Measurements from ENCODE around the gene AHCYL1. TPM values are rescaled to one million over a fixed set of nuclear protein-coding genes. Genes with fewer than 3 reads are reported as not detected.
"Not testable (repeated sequence)": the region's sequence is repeated elsewhere in the genome, so short reads cannot be mapped to it uniquely, and the experiment has no call there.

AHCYL1 gene
- 100 to 1,000 TPM; 108 to 126 (median 118) TPM for polyA plus RNA-seq (ENCODE audit: insufficient read length in 4 of 4)

DNA sequence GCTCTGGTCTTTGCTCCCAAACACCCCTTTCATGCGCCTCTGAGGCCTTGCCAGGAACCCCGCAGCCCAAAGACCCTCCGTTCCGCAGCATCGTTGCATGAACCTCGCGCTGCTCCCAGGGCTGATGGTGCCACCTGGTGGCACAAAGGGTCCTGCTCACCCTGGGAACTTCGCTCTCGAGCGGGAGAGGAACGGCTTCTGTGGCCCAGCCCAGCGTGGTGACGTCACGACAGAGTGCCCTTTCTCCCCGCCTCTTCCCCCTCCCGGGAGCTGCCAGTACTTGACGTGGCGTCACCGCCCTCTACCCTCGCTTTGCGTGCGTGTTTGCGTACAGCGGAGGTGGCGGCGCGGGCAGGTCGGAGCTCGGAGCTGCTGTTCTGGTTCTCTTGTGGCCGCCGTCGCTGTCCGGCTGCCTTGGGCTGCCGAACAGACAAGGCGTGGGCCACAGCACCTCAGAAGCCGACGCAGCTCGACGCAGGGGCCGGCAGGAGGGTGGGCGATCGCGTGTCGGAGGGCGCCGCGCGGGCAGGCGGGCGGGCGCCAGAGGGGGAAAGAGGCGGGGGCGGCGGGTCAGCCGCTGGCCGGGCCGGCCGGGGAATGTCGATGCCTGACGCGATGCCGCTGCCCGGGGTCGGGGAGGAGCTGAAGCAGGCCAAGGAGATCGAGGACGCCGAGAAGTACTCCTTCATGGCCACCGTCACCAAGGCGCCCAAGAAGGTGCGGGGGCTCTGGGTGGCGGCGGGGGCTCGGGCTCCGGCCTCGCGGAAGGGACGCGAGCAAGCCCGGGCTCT, at the start of gene AHCYL1:
Gene AHCYL1, plus strand, starts transcription at position 310 of the 791 bp plus-strand sequence. Its CDS starts 288 bp downstream, at position 598.
- peak; percentile 97 to 99 (median 98) for DNase-seq (ENCODE audit: low read depth in 4 of 4, low spot score in 3 of 4)

GRCh38 chr1:109935451-109935900, 49.1 kb upstream of the AHCYL1 start:
- DNase-seq (ENCODE audit: low read depth in 4 of 4, low spot score in 3 of 4), result no peak

- DNase-seq (ENCODE audit: low read depth in 4 of 4, low spot score in 3 of 4), result no peak
Observed at GRCh38 chr1:109937738-109938137, 46.8 kb upstream of the AHCYL1 start.

GRCh38 chr1:109938556-109938955, 46.0 kb upstream of the AHCYL1 start:
- DNase-seq (ENCODE audit: low read depth in 4 of 4, low spot score in 3 of 4), result no peak

DNA sequence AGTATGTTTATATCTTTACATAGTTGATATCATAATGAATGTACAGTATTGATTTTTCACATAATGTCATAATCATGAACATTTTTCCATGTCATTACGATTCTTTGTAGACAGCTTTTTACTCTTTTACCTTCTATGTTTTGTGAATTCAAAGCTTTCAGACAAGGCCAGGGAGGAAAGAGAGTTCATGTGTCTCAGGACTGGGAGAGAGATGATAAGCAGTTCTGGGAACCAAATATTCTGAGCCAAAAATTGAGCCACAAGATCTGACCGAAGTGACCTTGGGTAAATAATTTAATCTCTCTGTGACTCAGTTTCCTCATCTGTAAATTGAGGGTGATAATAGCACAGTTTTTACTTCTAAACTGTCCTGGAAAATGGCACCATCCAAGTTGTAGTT, 42.1 kb upstream of the AHCYL1 start:
- DNase-seq (ENCODE audit: low read depth in 4 of 4, low spot score in 3 of 4), result no peak

DNA sequence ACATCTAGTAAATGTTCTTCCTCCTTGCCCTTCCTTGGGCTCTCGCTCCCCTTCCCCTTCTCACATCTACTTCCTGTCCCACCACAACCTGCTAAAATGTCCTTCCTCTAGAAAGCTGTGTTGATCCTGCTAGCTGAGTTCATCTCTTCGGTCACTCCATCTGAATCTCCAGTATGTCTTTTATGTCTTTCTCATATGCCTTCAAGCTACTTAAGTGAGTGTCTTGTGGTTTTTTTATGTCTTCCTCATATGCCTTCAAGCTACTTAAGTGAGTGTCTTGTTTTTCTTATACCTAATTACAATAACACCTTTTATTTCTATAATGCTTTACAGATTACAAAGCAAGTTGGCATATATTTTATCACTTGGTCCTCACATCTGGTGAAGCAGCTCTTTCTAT, 40.0 kb upstream of the AHCYL1 start:
- no peak for DNase-seq (ENCODE audit: low read depth in 4 of 4, low spot score in 3 of 4)

- no peak for DNase-seq (ENCODE audit: low read depth in 4 of 4, low spot score in 3 of 4)
Observed at GRCh38 chr1:109946511-109946910, 38.1 kb upstream of the AHCYL1 start.

GRCh38 chr1:109947582-109948284, 36.8 kb upstream of the AHCYL1 start:
- no peak for DNase-seq (ENCODE audit: low read depth in 4 of 4, low spot score in 3 of 4)

GRCh38 chr1:109948285-109948630, 36.3 kb upstream of the AHCYL1 start:
- no peak for DNase-seq (ENCODE audit: low read depth in 4 of 4, low spot score in 3 of 4)

DNA sequence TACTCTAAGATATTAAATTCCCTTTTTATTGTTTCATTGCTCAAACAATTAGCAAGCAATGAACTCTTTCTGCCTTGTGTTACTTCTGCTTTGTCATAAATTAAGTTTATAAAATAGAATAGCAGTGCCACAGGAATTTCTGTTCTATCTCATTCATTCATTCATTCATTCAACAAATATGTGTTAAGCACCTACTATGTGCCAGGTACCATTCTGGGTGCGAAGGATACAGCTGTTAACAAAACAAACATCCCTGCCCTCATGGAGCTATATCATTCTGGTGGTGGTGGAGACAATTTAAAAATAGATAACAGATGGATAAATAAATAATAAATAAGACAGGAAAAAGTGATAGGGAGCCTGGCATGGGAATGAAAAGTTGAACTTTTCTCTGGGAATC, 34.5 kb upstream of the AHCYL1 start:
- no peak for DNase-seq (ENCODE audit: low read depth in 4 of 4, low spot score in 3 of 4)

DNA sequence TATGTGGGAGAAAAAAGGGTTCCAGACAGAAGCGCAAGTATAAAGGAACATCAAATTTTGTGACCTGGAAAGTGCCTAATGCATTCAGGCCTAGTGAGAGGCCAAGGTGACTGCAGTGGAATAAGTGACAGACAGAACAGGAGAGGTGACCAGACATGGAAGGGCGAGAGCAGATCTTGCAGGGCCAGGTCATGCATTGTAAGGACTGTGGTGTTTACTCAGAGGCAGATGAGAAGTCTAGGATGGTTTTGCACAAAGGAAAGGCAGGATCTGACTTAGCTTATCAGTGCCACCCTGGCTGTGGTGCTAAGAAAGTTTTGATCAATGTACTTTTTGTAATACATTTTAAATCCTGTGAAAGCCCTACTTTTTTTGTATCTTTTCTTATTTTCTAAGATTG, 34.1 kb upstream of the AHCYL1 start:
- no peak for DNase-seq (ENCODE audit: low read depth in 4 of 4, low spot score in 3 of 4)

DNA sequence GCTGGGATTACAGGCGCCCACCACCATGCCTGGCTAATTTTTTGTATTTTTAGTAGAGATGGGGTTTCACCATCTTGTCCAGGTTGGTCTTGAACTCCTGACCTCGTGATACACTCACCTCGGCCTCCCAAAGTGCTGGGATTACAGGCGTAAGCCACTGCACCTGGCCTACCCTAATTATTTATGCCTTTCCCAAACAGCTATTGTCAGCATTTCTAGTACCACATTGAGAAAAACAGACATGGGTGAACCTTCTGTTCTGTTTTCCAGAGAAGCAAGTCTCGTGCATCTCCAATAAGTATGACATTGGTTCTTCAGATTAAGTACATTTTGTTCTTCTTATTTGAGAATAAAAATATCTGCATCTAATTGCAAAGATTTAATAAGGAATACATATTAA, 33.1 kb upstream of the AHCYL1 start:
- not testable (repeated sequence) for DNase-seq (ENCODE audit: low read depth in 4 of 4, low spot score in 3 of 4)

DNA sequence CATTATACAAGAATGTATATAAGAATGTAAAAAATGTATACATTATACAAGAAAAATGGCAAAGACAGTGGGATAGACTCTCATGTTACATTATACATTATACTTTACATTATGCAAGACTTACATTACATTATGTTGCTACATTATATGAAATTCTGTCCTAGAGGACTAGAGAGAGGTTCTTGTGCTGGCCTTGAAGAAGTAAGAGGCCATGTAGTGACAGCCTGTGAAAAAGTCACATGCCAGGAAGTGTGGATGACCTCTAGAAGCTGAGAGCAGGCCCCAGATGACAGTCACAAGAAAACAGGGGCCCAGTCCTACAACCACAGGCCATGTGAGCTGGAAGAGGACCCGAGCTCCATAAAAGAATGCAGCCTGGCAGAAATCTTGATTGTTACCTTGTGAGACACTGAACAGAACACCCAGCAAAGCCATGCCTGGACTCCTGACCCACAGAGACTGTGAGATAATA, 30.5 kb upstream of the AHCYL1 start:
- DNase-seq (ENCODE audit: low read depth in 4 of 4, low spot score in 3 of 4), result no peak

DNA sequence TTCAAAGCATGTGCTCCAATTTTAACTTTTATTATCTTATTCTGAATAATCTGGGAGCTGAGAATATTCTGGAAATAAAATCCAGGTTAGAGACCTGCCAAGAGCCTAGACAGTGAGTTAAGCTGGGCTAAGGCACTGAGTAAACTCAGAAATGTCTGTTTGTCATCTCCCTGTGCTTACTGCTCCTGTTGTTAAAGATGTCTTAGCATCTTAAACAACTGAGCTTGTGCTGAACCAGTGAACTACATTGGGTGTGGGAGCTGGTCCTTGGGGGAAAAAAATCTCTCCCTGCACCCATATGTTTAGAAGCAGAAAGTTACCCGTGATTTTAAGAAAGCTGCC, 25.0 kb upstream of the AHCYL1 start:
- DNase-seq (ENCODE audit: low read depth in 4 of 4, low spot score in 3 of 4), result no peak

DNA sequence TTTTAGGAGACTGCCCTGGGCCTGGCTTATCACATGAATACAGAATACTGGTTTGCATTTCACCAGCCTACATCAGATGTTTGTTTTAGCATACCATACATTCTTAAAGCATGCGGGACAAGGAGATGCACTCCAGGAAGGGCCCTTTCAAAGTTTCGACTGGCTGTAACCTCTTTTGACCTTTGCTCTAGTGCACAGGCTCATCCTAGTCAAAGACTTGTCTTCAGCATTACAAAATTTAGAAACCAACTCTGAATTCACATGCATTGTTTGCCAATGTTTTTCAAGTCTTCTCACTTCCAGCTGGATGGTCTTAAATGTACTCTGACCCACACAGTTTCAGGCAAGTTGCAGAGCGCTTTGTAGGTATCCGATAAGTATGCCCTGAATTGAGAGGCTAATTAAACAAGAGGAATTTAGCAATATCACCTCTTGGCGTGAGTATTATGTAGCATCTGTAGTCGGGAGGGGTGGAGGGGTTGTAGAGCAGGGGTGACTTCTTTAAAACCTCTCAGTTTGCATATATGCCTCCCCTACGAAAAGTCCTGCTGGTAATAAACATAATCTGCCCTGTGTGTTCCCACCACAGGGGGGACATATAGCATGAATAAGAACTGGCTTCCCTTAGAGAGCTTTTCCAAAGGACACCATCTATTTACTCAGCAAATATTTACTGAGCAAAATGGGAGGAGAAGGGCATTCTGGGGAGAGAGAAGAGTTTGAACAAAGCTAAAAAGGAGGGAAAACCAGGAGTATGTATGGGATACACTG, 24.4 kb upstream of the AHCYL1 start:
- peak in 2 of 4 donors; percentile 41 to 42 for DNase-seq (ENCODE audit: low read depth in 4 of 4, low spot score in 3 of 4)

DNA sequence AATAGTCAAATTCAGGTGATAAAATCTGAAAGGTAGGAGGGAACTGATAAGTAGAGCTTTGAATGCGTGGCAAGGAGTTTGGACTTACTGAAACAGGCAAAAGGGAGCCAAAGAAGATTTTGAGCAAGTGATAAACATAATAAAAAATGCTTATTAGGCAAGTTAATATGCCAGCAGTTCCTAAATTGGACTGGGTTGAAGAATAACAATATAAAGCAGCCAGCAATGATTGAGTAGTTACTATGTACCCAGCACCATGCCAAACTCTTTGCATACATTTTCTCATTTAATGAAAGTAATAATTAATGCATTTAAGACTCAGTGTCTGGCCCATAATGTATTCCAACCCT, 23.8 kb upstream of the AHCYL1 start:
- DNase-seq (ENCODE audit: low read depth in 4 of 4, low spot score in 3 of 4), result no peak

DNA sequence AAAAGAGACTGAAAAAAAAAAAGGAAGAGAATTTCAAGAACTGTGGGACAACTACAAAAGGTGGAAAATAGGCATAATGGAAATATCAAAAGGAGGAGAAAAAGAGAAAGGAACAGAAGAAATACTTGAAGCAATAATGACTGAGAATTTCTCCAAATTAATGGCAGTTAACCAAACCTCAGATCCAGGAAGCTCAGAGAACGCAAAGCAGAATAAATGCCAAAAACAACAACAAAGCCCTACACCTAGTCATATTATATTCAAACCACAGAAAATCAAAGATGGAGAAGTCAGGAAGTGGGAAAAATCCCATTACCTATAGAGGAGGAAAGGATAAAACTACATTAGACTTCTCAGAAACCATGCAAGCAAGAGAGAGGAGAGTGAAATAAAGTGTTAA, 20.7 kb upstream of the AHCYL1 start:
- DNase-seq (ENCODE audit: low read depth in 4 of 4, low spot score in 3 of 4), result no peak

DNA sequence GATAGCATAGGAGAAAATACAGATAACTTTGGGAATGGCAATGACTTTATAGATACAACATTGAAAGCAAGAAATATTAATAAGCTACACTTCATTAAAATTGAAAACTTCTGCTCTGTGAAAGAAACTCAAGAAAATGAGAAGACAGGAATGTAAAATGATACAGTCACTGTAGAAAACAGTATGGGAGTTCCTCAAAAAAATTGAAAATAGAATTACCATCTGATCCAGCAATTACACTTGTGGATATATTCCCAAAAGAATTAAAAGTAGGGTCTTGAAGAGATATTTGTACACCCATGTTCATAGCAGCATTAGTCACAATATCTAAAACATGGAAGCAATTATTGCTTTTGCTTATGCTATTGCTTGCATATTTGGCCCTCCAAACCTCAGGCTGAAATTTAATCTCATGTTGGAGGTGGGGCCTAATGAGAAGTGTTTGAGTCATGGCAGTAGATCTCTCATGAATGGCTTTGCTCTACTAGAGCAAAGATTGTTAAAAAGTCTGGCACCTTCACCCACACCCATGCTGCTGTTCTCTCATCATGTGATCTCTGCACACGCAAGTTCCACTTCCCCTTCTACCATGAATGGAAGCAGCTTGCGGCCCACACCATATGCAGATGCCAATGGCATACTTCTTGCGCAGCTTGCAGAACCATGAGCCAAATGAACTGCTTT, 15.3 kb upstream of the AHCYL1 start:
- DNase-seq (ENCODE audit: low read depth in 4 of 4, low spot score in 3 of 4), result no peak

DNA sequence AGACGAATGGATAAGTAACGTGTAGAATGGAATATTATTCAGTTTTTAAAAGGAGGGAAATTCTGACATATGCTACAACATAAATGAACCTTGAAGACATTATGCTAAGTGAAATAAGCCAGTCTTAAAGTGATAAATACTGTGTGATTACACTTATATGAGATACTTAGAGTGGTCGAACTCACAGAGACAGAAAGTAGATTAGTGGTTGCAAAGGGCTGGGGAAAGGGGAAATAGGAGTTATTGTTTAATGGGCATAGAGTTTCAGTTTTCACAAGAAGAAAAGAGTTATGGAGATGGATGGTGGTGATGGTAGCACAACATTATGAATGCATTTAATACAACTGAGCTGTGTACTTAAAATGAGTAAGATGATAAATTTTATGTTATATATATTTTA, 14.7 kb upstream of the AHCYL1 start:
- no peak for DNase-seq (ENCODE audit: low read depth in 4 of 4, low spot score in 3 of 4)

DNA sequence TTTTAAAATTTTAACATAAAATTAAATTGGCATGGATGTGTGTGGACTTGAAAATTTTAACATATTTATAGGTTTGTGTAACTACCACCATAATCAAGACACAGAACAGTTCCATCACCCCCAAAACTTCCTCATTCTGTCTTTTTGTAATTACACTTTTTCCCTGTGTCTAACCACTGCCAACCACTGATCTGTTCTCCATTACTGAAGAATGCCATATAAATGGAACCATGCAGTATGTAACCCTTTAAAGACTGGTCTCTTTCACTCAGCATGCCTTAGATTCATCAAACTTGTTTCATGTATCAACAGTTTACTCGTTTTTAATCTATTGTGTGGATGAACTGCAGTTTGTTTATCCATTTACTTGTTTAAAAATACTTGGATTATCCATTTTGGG, 13.0 kb upstream of the AHCYL1 start:
- no peak for DNase-seq (ENCODE audit: low read depth in 4 of 4, low spot score in 3 of 4)

- no peak for DNase-seq (ENCODE audit: low read depth in 4 of 4, low spot score in 3 of 4)
Observed at GRCh38 chr1:109974191-109974590, 10.4 kb upstream of the AHCYL1 start.
